Measurements from ENCODE around the gene CRADD.

The CRADD gene

DNA sequence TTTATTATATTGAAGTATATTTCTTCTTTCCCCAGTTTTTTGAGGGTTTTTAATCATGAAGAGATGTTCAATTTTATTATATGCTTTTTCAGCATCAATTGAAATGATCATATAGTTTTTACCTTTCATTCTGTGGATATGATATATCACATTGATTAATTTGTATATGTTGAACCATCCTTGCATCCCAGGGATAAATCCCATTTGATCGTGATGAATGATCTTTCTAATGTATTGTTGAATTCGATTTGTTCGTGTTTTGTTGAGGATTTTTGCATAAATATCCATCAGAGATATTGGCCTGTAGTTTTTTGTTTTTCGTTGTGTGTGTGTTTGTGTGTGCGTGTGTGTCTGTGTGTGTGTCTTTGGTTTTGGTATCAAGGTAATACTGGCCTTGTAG is 196.4 kb downstream of the CRADD start:
- no peak for TF ChIP-seq ZBTB7A (IDR thresholded peaks at IDR 0.05; ENCODE audit: low read depth)
- no peak for TF ChIP-seq EGR1 (IDR thresholded peaks at IDR 0.05)
- TF ChIP-seq TAF1 (IDR thresholded peaks at IDR 0.05; ENCODE audit: low read depth) = no peak
- TF ChIP-seq FOXM1 (IDR thresholded peaks at IDR 0.05; ENCODE audit: borderline replicate concordance, low read depth) = no peak
- no peak for TF ChIP-seq TCF12 (IDR thresholded peaks at IDR 0.05; ENCODE audit: low read depth)
- TF ChIP-seq TEAD4 (IDR thresholded peaks at IDR 0.05) = no peak
- TF ChIP-seq CREB1 (IDR thresholded peaks at IDR 0.05; ENCODE audit: low read depth) = no peak
- no peak for TF ChIP-seq EP300 (IDR thresholded peaks at IDR 0.05; ENCODE audit: borderline replicate concordance)

DNA sequence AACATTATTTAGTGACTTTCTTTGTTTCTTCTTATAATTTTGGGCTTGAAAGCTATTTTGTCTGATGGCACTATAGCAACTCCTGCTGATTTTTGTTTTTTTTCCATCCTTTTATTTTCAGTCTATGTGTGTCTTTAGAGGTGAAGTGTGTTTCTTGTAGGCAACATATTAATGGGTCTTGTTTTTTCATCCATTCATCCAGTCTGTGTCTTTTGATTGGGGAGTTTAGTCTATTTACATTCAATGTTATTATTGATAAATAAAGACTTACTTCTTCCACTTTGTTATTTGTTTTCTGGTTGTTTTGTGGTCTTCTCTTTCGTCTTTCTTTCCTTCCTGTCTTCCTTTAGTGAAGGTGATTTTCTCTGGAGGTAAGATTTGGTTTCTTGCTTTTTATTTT is 198.0 kb downstream of the CRADD start:
- TF ChIP-seq, protein P1, sequence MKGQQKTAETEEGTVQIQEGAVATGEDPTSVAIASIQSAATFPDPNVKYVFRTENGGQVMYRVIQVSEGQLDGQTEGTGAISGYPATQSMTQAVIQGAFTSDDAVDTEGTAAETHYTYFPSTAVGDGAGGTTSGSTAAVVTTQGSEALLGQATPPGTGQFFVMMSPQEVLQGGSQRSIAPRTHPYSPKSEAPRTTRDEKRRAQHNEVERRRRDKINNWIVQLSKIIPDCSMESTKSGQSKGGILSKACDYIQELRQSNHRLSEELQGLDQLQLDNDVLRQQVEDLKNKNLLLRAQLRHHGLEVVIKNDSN (IDR thresholded peaks at IDR 0.05) = no peak
- TF ChIP-seq EP300 (IDR thresholded peaks at IDR 0.05; ENCODE audit: borderline replicate concordance) (no peak), EGR1 (IDR thresholded peaks at IDR 0.05) (no peak), YY1 (IDR thresholded peaks at IDR 0.05; ENCODE audit: low read depth) (no peak)

DNA sequence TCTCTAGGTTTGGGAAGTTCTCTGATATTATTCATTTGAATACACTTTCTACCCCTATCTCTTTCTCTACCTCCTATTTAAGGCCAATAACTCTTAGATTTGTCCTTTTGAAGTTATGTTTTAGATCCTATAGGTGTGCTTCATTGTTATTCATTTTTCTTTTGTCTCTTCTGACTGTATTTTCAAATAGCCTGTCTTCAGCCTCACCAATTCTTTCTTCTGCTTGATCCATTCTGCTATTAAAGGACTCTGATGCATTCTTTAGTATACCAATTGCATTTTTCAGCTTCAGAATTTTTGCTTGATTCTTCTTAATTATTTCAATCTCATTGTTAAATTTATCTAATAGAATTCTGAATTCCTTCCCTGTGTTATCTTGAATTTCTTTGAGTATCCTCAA is 199.2 kb downstream of the CRADD start:
- no peak for TF ChIP-seq EP300 (IDR thresholded peaks at IDR 0.05; ENCODE audit: borderline replicate concordance)
- TF ChIP-seq YY1 (IDR thresholded peaks at IDR 0.05; ENCODE audit: low read depth) = no peak

DNA sequence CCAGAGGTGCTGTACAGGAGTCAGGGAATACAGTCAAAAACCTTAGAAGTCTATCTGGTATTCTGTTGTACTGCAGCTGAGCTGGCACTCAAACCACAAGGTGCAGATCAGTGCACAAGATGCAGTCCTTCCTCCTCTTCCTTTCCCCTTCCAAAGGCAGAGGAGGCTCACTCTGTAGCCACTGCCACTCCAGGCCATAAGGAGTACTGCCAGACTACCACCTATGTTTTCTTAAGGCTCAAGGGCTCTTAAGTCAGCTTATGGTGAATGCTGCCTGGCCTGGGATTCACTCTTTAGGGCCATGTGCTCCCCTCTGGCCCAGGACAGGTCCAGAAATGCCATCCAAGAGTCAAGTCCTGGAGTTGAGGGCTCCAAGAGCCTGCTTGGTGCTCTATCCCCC is 200.3 kb downstream of the CRADD start:
- TF ChIP-seq NFIC (IDR thresholded peaks at IDR 0.05) (no peak), CREB1 (IDR thresholded peaks at IDR 0.05; ENCODE audit: low read depth) (no peak), CEBPB (IDR thresholded peaks at IDR 0.05) (no peak), ZBTB7A (IDR thresholded peaks at IDR 0.05; ENCODE audit: low read depth) (no peak), EGR1 (IDR thresholded peaks at IDR 0.05) (no peak), FOXM1 (IDR thresholded peaks at IDR 0.05; ENCODE audit: borderline replicate concordance, low read depth) (no peak), RAD21 (IDR thresholded peaks at IDR 0.05; ENCODE audit: low read depth) (no peak)
- TF ChIP-seq, protein P2, sequence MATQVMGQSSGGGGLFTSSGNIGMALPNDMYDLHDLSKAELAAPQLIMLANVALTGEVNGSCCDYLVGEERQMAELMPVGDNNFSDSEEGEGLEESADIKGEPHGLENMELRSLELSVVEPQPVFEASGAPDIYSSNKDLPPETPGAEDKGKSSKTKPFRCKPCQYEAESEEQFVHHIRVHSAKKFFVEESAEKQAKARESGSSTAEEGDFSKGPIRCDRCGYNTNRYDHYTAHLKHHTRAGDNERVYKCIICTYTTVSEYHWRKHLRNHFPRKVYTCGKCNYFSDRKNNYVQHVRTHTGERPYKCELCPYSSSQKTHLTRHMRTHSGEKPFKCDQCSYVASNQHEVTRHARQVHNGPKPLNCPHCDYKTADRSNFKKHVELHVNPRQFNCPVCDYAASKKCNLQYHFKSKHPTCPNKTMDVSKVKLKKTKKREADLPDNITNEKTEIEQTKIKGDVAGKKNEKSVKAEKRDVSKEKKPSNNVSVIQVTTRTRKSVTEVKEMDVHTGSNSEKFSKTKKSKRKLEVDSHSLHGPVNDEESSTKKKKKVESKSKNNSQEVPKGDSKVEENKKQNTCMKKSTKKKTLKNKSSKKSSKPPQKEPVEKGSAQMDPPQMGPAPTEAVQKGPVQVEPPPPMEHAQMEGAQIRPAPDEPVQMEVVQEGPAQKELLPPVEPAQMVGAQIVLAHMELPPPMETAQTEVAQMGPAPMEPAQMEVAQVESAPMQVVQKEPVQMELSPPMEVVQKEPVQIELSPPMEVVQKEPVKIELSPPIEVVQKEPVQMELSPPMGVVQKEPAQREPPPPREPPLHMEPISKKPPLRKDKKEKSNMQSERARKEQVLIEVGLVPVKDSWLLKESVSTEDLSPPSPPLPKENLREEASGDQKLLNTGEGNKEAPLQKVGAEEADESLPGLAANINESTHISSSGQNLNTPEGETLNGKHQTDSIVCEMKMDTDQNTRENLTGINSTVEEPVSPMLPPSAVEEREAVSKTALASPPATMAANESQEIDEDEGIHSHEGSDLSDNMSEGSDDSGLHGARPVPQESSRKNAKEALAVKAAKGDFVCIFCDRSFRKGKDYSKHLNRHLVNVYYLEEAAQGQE (IDR thresholded peaks at IDR 0.05; ENCODE audit: low read depth) = no peak

DNA sequence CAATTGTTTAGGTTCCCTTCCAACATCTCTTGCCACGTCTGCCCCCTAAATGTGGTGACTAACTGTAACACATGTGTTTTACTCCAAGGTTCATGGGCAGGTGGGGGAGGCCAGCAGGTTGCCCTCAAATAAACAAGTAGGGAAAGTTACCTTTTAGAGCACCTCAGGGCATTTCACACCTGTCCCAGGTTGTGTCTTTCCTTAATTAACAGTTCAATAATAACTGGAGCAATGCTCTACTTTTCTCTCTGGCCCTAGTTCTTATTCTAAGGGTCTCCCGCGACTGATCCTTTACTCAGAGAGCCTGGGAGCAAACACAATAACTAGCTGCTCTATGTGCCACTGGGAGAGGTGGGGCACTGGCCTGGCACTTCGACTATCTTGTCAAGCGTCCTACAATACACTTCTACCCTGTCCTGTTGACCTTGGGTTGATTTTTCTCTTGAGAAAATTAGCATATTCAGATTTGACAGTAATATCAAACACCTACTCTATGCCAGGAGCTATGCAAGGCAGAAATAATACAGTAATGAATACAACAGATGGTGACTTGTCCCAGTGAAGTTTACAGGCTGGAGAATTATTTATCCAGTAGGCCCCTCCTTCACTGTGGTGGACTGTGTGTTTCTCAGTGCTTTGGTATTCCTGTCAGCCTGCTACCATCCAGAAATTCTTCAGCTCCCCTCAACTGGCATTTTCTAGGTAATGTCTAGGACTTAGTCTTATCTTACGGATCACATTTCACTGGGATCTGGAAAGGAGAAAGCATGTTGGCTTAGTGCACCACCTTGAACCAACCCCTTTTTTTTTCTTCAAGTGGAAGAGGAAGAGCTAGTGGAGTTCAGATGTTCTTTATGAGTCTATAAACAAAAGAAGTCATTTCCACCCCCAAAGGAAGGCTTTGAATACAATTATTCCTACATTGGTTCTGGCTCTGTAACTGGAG is 202.6 kb downstream of the CRADD start:
- TF ChIP-seq TAF1 (IDR thresholded peaks at IDR 0.05; ENCODE audit: low read depth) (no peak), FOXM1 (IDR thresholded peaks at IDR 0.05; ENCODE audit: borderline replicate concordance, low read depth) (no peak), TCF12 (IDR thresholded peaks at IDR 0.05; ENCODE audit: low read depth) (no peak), TEAD4 (IDR thresholded peaks at IDR 0.05) (no peak), CREB1 (IDR thresholded peaks at IDR 0.05; ENCODE audit: low read depth) (no peak), CEBPB (IDR thresholded peaks at IDR 0.05) (no peak), ZBTB7A (IDR thresholded peaks at IDR 0.05; ENCODE audit: low read depth) (no peak), RAD21 (IDR thresholded peaks at IDR 0.05; ENCODE audit: low read depth) (no peak), NFIC (IDR thresholded peaks at IDR 0.05) (no peak), EP300 (IDR thresholded peaks at IDR 0.05; ENCODE audit: borderline replicate concordance) (no peak)
- TF ChIP-seq, protein P2 (IDR thresholded peaks at IDR 0.05; ENCODE audit: low read depth) = no peak
- TF ChIP-seq, protein P1 (IDR thresholded peaks at IDR 0.05) = no peak
- TF ChIP-seq, protein P3, sequence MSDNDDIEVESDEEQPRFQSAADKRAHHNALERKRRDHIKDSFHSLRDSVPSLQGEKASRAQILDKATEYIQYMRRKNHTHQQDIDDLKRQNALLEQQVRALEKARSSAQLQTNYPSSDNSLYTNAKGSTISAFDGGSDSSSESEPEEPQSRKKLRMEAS (IDR thresholded peaks at IDR 0.05) = no peak

DNA sequence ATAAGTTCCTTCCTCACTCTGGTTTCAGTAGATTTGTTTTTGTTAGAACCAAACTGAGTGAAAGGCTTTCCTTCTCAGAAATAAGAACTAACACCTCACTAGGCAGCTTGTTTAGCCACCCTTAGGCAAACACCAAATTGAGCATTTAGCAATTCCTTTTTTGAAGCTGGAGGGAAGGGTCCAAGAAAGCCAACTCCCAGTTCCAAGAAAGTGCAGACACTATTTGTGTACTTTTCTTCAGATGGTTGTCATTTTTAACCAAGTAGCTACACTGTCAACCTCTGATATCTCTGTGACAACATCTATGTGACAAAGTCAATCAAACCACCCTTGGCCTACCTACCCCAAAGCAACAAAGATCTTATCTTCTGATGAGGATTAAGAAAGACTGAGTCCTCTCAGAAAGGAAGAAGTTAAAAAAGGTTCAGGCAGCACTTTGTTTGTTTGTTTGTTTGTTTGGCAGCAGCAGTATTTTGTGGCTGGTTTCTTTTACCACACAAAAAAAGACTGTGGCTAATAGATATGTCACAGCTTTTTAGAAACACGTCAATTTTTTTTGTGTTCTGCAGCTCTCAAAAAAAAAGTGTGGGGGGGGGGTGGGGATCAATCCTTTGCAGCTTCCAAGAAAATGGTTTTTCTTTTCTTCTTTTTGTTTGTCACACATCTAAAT is 203.8 kb downstream of the CRADD start:
- no peak for TF ChIP-seq YY1 (IDR thresholded peaks at IDR 0.05; ENCODE audit: low read depth)
- no peak for TF ChIP-seq EGR1 (IDR thresholded peaks at IDR 0.05)
- no peak for TF ChIP-seq TEAD4 (IDR thresholded peaks at IDR 0.05)
- no peak for TF ChIP-seq EP300 (IDR thresholded peaks at IDR 0.05; ENCODE audit: borderline replicate concordance)
- no peak for TF ChIP-seq RAD21 (IDR thresholded peaks at IDR 0.05; ENCODE audit: low read depth)
- TF ChIP-seq TAF1 (IDR thresholded peaks at IDR 0.05; ENCODE audit: low read depth) = no peak
- no peak for TF ChIP-seq ZBTB7A (IDR thresholded peaks at IDR 0.05; ENCODE audit: low read depth)
- TF ChIP-seq, protein P2 (IDR thresholded peaks at IDR 0.05; ENCODE audit: low read depth) = no peak
- TF ChIP-seq, protein P1 (IDR thresholded peaks at IDR 0.05) = no peak
- no peak for TF ChIP-seq CEBPB (IDR thresholded peaks at IDR 0.05)
- TF ChIP-seq, protein P3 (IDR thresholded peaks at IDR 0.05) = no peak
- no peak for TF ChIP-seq NFIC (IDR thresholded peaks at IDR 0.05)
- no peak for TF ChIP-seq CREB1 (IDR thresholded peaks at IDR 0.05; ENCODE audit: low read depth)
- no peak for TF ChIP-seq FOXM1 (IDR thresholded peaks at IDR 0.05; ENCODE audit: borderline replicate concordance, low read depth)
